Activated CD4-positive, alpha-beta memory T cell treated with anti-CD3 and anti-CD28 coated beads for 36 hours (primary cell): Measurements from ENCODE around the gene ZNF280C. TPM values are rescaled to one million over a fixed set of nuclear protein-coding genes. Genes with fewer than 3 reads are reported as not detected.
"Not testable (repeated sequence)": the region's sequence is repeated elsewhere in the genome, so short reads cannot be mapped to it uniquely, and the experiment has no call there.

ENCODE experiments used
- CTCF ChIA-PET: fragments of 350-600 bp; sonication (Branson Sonifier 250); formaldehyde crosslinking; loops from one replicate; lab custom pipeline; 2021; ENCODE audit warnings: antibody characterized with exemption, inconsistent platforms; lab: Charles Lee
- POLR2A ChIA-PET: fragments of 350-600 bp; sonication (Branson Sonifier 250); formaldehyde crosslinking; loops from one replicate; lab custom pipeline; 2021; ENCODE audit warnings: antibody characterized with exemption; lab: Charles Lee
- DNase-seq: peaks from one replicate; pipeline ENCODE4 v3.0.0-alpha.2; 2020
- H3K27ac Mint-ChIP-seq: one replicate; pipeline ENCODE4 v1.8.0; 2021; ENCODE audit warnings: mixed read lengths
- H3K27me3 Mint-ChIP-seq: one replicate; pipeline ENCODE4 v1.8.0; 2021; ENCODE audit warnings: mixed read lengths
- H3K36me3 Mint-ChIP-seq: one replicate; pipeline ENCODE4 v1.8.0; 2021; ENCODE audit warnings: mixed read lengths
- H3K4me1 Mint-ChIP-seq: one replicate; pipeline ENCODE4 v1.8.0; 2021; ENCODE audit warnings: low read depth, mixed read lengths
- H3K4me3 Mint-ChIP-seq: one replicate; pipeline ENCODE4 v1.8.0; 2021; ENCODE audit warnings: mild to moderate bottlenecking, mixed read lengths
- H3K9me3 Mint-ChIP-seq: one replicate; pipeline ENCODE4 v1.8.0; 2021; ENCODE audit warnings: mixed read lengths
- intact Hi-C: fragments of 100-400 bp; cut with micrococcal nuclease; formaldehyde crosslinking; loops from one replicate; pipeline ENCODE4 v1.15.1; 2023
- total RNA-seq, 2 experiments: library from RNA; stranded (reverse); gene quantifications; one replicate each; pipeline ENCODE4 v1.2.3, GENCODE V29; 2021

ZNF280C gene
- total RNA-seq, 2 experiments from 2014 or later = 5.3 to 5.8 TPM

DNA sequence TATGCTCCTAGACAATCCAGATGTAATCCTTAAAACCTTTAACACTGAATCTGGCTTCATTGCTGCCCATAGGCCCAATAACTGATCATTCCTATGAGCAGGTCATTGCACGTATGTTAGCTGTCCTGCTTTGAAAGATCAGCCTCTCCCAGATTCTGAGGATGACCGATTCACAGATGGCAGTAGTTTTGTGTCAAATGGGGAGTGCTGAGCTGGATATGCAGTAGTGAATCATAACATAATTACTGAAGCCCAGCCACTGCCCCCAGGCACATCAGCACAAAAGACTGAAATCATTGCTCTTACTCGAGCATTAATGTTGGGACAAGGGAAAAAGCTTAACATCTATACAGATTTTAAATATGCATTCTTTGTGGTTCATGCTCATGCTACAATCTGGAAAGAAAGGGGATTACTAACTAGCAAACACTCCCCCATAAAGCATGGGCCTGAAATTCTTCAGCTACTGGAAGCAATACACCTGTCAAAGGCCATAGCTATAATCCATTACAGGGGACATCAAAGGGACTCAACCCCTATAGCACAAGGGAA, 16.4 kb upstream of the ZNF280C start:
- intact Hi-C loops = no loop called here
- Mint-ChIP-seq H3K27me3 (no peaks in the 10 kb centered on the region), H3K4me3 (no peak overlapping the region), H3K36me3 (no peaks in the 10 kb centered on the region), H3K9me3 (no peaks in the 10 kb centered on the region), H3K27ac (no peak overlapping the region), H3K4me1 (no peaks in the 10 kb centered on the region)
- ChIA-PET POLR2A (interaction anchor here (0.9 kb wide), 1 partner anchor 17 kb away, joined by 3 read pairs; the partner anchor contains the start of gene ZNF280C), CTCF (no interaction called here)
- DNase-seq = no peak

DNA sequence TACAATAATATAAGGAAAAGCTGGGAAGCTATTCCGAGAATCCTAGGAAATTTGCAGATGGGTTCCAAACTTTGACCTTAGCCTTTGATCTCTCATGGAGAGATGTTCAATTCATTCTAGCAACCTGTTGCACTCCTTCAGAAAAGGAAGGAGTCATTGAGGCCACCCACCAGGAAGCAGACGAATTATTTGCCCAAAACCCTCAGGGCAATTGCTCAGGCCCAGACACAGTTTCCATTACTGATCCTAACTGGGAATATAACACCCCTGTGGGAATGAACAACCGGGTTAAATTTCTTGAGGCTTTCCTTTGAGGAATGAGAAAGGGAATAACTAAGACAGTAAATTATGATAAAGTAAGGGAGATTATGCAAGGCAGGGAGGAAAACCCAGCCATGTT, 13.5 kb upstream of the ZNF280C start:
- Mint-ChIP-seq H3K9me3 (no peaks in the 10 kb centered on the region), H3K27me3 (no peaks in the 10 kb centered on the region), H3K36me3 (no peaks in the 10 kb centered on the region), H3K4me1 (no peaks in the 10 kb centered on the region), H3K27ac (no peak overlapping the region), H3K4me3 (no peak overlapping the region)
- ChIA-PET CTCF (no interaction called here), POLR2A (no interaction called here)
- no peak for DNase-seq
- intact Hi-C loops = no loop called here

DNA sequence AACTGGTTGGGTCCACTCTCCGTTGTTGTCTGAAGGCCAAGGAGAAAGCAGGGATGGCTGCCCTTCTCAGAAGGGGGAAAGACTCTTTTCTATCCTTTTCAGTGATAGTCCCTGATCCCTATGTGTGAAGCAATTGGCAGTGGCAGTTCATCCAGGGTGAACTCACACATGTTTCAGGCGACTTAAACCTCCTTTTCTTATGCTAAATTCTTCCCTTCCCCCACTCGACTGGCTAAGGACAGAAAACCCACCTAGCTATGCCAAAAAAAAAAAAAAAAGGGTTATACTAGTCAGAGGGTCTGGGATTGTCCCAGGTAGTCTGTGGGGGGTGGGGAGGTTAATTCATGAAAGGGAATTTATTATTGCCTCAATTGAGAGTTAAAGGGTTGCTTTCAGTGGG, 12.2 kb upstream of the ZNF280C start:
- Mint-ChIP-seq H3K27ac (no peak overlapping the region), H3K27me3 (no peaks in the 10 kb centered on the region), H3K4me1 (no peaks in the 10 kb centered on the region), H3K4me3 (no peak overlapping the region), H3K36me3 (no peaks in the 10 kb centered on the region), H3K9me3 (no peaks in the 10 kb centered on the region)
- DNase-seq = no peak
- intact Hi-C loops = no loop called here
- ChIA-PET POLR2A (no interaction called here), CTCF (no interaction called here)

DNA sequence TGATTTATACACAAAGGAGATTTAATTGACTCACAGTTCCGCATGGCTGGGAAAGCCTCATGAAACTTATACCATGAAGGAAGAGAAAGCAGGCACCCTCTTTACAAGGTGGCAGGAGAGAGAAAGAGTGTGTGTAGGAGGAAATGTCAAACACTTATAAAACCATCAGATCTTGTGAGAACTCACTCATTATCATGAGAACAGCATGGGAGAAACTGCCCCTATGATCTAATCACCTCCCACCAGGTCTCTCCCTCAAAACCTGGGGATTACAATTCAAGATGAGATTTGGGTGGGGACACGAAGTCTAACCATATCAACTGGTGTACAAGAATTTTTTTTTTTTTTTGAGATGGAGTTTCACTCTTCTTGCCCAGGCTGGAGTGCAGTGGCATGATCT, 3.6 kb upstream of the ZNF280C start:
- H3K27me3 Mint-ChIP-seq, H3K4me3 Mint-ChIP-seq, POLR2A ChIA-PET, H3K36me3 Mint-ChIP-seq, H3K27ac Mint-ChIP-seq, intact Hi-C loops, CTCF ChIA-PET, H3K9me3 Mint-ChIP-seq, H3K4me1 Mint-ChIP-seq, DNase-seq: not testable (repeated sequence)

DNA sequence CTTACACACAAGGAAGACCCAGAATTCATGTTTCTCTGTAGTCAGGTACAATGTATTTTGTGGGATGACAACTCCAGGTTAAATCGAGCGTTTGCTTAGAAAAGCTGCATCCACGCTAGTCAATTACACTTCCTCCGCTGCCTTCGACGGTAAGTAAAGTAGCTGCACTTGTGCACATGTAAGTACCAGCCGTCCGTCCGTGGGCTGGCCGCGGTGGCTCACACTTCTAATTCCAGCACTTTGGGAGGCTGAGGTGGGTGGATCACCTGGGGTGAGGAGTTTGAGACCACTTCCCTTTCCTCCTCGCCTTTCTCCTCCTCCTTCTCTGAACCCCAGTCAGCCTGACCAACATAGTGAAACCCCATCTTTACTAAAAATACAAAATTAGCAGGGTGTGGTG, 692 bp upstream of the ZNF280C start:
- H3K4me1 Mint-ChIP-seq = peaks cover 13% of the 10 kb centered on the region
- POLR2A ChIA-PET, H3K9me3 Mint-ChIP-seq, DNase-seq, H3K27ac Mint-ChIP-seq, CTCF ChIA-PET, H3K36me3 Mint-ChIP-seq, H3K4me3 Mint-ChIP-seq, H3K27me3 Mint-ChIP-seq: not testable (repeated sequence)
- intact Hi-C loops = loop anchor here (2.0 kb wide), 2 partner anchors 97 to 187 kb away; no protein-coding TSS in a partner anchor

DNA sequence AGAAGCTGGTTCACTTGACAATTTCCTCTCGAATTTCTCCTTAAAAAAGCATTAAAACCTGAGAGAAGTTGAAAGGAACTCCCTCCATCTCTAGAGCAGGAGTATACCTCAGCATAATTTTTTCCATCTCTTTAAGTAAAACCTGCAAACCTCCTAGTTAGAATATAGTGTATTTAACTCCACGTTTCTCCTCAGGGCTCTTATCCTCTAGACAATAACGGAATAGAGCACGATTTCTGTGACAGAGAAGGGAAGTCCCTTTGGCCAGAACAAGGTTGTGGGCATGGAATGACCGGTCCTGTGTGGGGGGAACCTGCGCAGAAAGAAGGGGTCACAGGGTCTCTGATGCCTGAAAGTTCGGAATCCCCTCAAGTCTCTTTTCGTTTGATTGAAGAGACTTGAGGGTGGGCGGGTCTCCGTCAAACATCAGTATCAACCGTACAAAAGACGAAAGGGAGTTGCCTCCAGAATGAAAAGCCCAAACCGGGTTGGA, 697 bp downstream of the ZNF280C start:
- Mint-ChIP-seq H3K27ac (peak overlapping the region; percentile 74), H3K4me1 (peaks cover 18% of the 10 kb centered on the region), H3K9me3 (no peaks in the 10 kb centered on the region), H3K27me3 (no peaks in the 10 kb centered on the region), H3K36me3 (no peaks in the 10 kb centered on the region), H3K4me3 (peak overlapping the region; percentile 85)
- no peak for DNase-seq
- ChIA-PET POLR2A (interaction anchor here (1.0 to 1.2 kb wide), 2 partner anchors 18 to 72 kb away, joined by 3 read pairs; partner anchors contain the start of gene SLC25A14), CTCF (interaction anchor here (1.1 kb wide), 1 partner anchor 207 kb away, joined by 3 read pairs; no protein-coding TSS in a partner anchor)
- intact Hi-C loops = loop anchor here (1.0 to 2.0 kb wide), 7 partner anchors 56 to 635 kb away; partner anchors contain the start of genes AIFM1, ENOX2, RBMX2 and SLC25A14

DNA sequence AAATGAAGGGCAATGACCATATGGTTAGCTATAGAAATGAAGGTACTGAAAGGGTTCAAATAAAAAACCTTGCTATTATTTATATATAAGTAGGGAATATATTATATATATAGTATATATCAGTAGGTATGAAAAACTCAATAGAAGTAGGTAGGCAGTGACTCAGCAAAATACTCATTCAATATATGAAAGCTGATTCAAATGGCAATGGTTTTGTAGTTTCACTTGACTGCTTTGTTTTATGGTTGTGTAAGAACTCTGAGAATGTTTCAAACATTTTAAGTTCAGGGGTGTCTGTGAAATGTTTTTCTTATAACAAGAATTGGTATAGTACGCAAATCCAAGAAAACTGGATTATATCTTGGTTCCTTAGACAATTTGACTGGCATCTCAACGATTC, 4.1 kb downstream of the ZNF280C start:
- no peak for DNase-seq
- ChIA-PET POLR2A (interaction anchor here (1.8 kb wide), 1 partner anchor 52 kb away, joined by 7 read pairs; no protein-coding TSS in a partner anchor), CTCF (interaction anchor here (1.0 to 1.5 kb wide), 2 partner anchors 73 to 93 kb away, joined by 3 to 5 read pairs; partner anchors contain the start of gene RAB33A)
- intact Hi-C loops = loop anchor here (1.0 kb wide), 1 partner anchor 52 kb away; no protein-coding TSS in a partner anchor
- H3K4me1 Mint-ChIP-seq = peaks cover 21% of the 10 kb centered on the region
- H3K27me3 Mint-ChIP-seq = no peaks in the 10 kb centered on the region
- H3K4me3 Mint-ChIP-seq = no peak overlapping the region
- H3K36me3 Mint-ChIP-seq = no peaks in the 10 kb centered on the region
- no peak overlapping the region for H3K27ac Mint-ChIP-seq
- H3K9me3 Mint-ChIP-seq = no peaks in the 10 kb centered on the region

DNA sequence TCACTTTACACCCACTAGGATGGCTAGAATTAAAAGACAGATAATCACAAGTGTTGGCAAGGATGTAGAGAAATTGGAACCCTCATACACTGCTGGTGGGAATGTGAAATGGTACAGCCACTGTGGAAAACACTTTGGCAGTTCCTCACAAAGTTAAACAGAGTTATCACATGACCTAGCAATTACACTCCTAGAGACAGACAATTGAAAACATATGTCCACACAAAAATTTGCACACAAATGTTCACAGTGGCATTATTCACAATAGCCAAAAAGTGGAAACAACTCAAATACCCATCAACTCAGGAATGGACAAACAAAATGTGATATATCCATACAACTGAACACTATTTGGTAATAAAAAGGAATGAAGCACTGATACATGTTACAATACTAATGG, 5.7 kb downstream of the ZNF280C start:
- Mint-ChIP-seq H3K4me3 (no peak overlapping the region), H3K9me3 (no peaks in the 10 kb centered on the region), H3K27me3 (no peaks in the 10 kb centered on the region), H3K4me1 (peaks cover 19% of the 10 kb centered on the region), H3K27ac (no peak overlapping the region), H3K36me3 (no peaks in the 10 kb centered on the region)
- ChIA-PET CTCF (no interaction called here), POLR2A (no interaction called here)
- no peak for DNase-seq
- intact Hi-C loops = no loop called here

DNA sequence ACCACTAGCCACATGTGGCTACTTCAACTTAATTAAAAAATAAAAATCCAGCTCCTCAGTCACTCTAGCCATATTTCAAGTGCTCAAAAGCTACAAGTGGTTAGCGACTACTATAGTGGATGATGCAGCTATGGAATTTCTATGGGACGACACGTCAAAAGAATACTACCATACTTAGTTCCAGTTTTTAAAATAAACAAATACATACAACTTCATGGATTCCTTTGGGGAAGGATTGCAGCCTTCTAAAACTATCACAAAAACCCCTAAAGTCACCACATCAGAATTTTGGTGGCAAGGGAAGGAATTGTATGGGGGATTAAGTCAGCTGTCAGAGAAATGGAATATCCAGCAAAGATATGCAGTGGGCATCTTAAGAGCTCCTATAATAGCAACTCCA, 6.5 kb downstream of the ZNF280C start:
- Mint-ChIP-seq H3K4me3 (no peak overlapping the region), H3K27ac (no peak overlapping the region), H3K36me3 (no peaks in the 10 kb centered on the region), H3K9me3 (no peaks in the 10 kb centered on the region), H3K4me1 (peaks cover 17% of the 10 kb centered on the region), H3K27me3 (no peaks in the 10 kb centered on the region)
- ChIA-PET CTCF (no interaction called here), POLR2A (no interaction called here)
- intact Hi-C loops = no loop called here
- no peak for DNase-seq

DNA sequence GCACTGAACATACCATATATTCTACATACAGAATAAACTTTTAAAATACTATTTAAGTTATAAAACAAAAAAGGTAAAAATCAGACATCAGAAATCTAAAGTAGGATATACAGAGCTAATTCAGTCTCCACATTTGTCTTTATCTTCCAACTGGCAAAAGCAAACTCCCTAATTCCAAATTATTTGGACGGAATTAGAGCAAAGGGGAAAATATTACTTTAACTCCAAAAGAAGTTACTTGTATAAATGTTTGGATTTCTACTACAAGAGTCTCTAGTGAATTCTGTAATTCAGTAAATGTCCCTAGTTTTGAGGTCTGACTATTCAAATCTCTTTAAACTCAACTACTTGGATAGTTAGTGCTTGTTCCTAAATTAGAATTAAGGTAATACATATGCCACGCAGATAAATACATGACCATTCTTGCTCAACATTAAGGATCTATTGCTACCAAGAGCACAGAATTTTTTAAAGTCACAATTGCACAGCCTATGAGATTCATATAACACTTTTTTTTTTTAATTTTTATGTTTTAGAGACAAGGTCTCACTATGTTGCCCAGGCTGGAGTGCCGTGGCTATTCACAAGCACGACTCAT, 7.3 kb downstream of the ZNF280C start:
- DNase-seq = no peak
- Mint-ChIP-seq H3K27ac (no peak overlapping the region), H3K36me3 (no peaks in the 10 kb centered on the region), H3K4me1 (peaks cover 14% of the 10 kb centered on the region), H3K27me3 (no peaks in the 10 kb centered on the region), H3K9me3 (no peaks in the 10 kb centered on the region), H3K4me3 (no peak overlapping the region)
- intact Hi-C loops = no loop called here
- CTCF ChIA-PET = no interaction called here
- POLR2A ChIA-PET = no interaction called here

DNA sequence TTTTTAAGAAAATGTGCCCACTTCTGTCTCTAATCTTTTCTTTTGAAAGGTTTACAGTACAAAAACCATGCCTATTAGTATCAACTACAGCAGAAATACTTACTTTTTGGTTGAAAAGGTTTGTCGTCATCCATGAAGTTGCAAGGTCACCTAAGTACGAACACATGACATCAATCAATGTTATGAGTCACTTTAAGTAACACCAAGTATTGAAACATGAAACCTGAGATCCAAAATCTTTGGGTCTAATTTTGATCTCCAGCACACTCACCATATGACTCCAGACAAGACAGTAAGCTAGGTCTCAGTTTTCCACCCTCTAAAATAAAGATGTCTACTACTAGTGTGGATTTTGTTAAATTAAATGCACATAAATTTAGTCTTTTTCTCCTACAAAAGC, 8.4 kb downstream of the ZNF280C start:
- Mint-ChIP-seq H3K27me3 (no peaks in the 10 kb centered on the region), H3K4me3 (no peak overlapping the region), H3K4me1 (peaks cover 8% of the 10 kb centered on the region), H3K9me3 (no peaks in the 10 kb centered on the region), H3K27ac (no peak overlapping the region), H3K36me3 (no peaks in the 10 kb centered on the region)
- no peak for DNase-seq
- CTCF ChIA-PET = no interaction called here
- POLR2A ChIA-PET = no interaction called here
- intact Hi-C loops = no loop called here

DNA sequence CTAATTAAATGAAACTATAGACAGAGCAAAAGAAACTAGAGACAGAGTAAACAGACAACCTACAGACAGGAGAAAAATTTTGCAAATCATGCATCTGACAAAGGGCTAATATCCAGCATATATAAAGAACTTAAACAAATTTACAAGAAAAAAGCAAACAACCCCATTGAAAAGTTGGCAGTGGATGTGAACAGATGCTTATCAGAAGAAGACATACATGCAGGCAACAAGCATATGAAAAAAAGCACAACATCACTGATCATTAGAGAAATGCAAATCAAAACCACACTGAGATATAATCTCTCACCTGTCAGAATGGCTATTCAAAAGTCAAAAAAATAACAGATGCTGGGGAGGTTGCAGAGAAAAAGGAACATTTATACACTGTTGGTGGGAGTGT, 14.8 kb downstream of the ZNF280C start:
- no peak for DNase-seq
- Mint-ChIP-seq H3K4me3 (no peak overlapping the region), H3K9me3 (no peaks in the 10 kb centered on the region), H3K36me3 (peaks cover 2% of the 10 kb centered on the region), H3K27ac (no peak overlapping the region), H3K27me3 (no peaks in the 10 kb centered on the region), H3K4me1 (peaks cover 24% of the 10 kb centered on the region)
- intact Hi-C loops = no loop called here
- POLR2A ChIA-PET = no interaction called here
- CTCF ChIA-PET = no interaction called here
